Anterior cingulate cortex (tissue), 58 donors: ENCODE measurements around the gene FBLN2.

Experiments used
- DNase-seq, 58 donors: peaks; one replicate each; lab custom pipeline; 2025; lab: John Stamatoyannopoulos, UW

Gene FBLN2

GRCh38 chr3:13563321-13563720 lies 14.4 kb downstream of the FBLN2 start:
- no peak for DNase-seq

GRCh38 chr3:13563911-13564310 lies 15.0 kb downstream of the FBLN2 start:
- DNase-seq, result peak in 1 of 58 donors; percentile 11

- DNase-seq, result no peak
Measured at GRCh38 chr3:13564751-13565560, 16.0 kb downstream of the FBLN2 start.

GRCh38 chr3:13565581-13566452 lies 16.9 kb downstream of the FBLN2 start:
- no peak for DNase-seq

- no peak for DNase-seq
Measured at GRCh38 chr3:13566453-13566748, 17.5 kb downstream of the FBLN2 start.

- no peak for DNase-seq
Measured at GRCh38 chr3:13566769-13567310, 17.9 kb downstream of the FBLN2 start.

- no peak for DNase-seq
Measured at GRCh38 chr3:13567684-13568514, 19.0 kb downstream of the FBLN2 start.

GRCh38 chr3:13568515-13569028 lies 19.6 kb downstream of the FBLN2 start:
- DNase-seq, result no peak

- no peak for DNase-seq
Measured at GRCh38 chr3:13569201-13569600, 20.3 kb downstream of the FBLN2 start.

- peak in 2 of 58 donors; percentile 23 to 36 for DNase-seq
Measured at GRCh38 chr3:13569641-13570390, 20.9 kb downstream of the FBLN2 start.

- no peak for DNase-seq
Measured at GRCh38 chr3:13570391-13571194, 21.7 kb downstream of the FBLN2 start.

- DNase-seq, result no peak
Measured at GRCh38 chr3:13571264-13571663, 22.3 kb downstream of the FBLN2 start.

GRCh38 chr3:13571831-13572750 lies 23.2 kb downstream of the FBLN2 start:
- DNase-seq, result no peak

GRCh38 chr3:13572926-13573623 lies 24.1 kb downstream of the FBLN2 start:
- no peak for DNase-seq

GRCh38 chr3:13574083-13574797 lies 25.3 kb downstream of the FBLN2 start:
- no peak for DNase-seq

- DNase-seq, result peak in 1 of 58 donors; percentile 9
Measured at GRCh38 chr3:13574798-13575451, 26.0 kb downstream of the FBLN2 start.
